Calu3 (cell line): Measurements from ENCODE around the gene OR4P4. TPM values are rescaled to one million over a fixed set of nuclear protein-coding genes. Genes with fewer than 3 reads are reported as not detected.

ENCODE experiments used
- BruUV-seq: library from RNA; stranded (reverse); fragments of 400-500 nt; replicated peaks from 2 replicates; lab custom pipeline; 2021; lab: Mats Ljungman, UMichigan
- CTCF ChIA-PET: fragments of 300-600 bp; sonication (Branson Sonifier 250); formaldehyde crosslinking; loops from one replicate; lab custom pipeline; 2022; ENCODE audit warnings: antibody characterized with exemption; lab: Charles Lee
- DNase-seq: peaks from one replicate; pipeline ENCODE4 v3.0.0; 2022
- H3K27ac Mint-ChIP-seq: one replicate; pipeline ENCODE4 v1.8.0; 2022; ENCODE audit warnings: mixed read lengths; ENCODE audit not compliant: unreplicated experiment
- H3K27me3 Mint-ChIP-seq: one replicate; pipeline ENCODE4 v1.8.0; 2022; ENCODE audit warnings: mixed read lengths; ENCODE audit not compliant: unreplicated experiment
- H3K36me3 Mint-ChIP-seq: one replicate; pipeline ENCODE4 v1.8.0; 2022; ENCODE audit warnings: mild to moderate bottlenecking, moderate library complexity, mixed read lengths; ENCODE audit not compliant: insufficient read depth, unreplicated experiment
- H3K4me1 Mint-ChIP-seq: one replicate; pipeline ENCODE4 v1.8.0; 2022; ENCODE audit warnings: mild to moderate bottlenecking, low read depth, mixed read lengths; ENCODE audit not compliant: unreplicated experiment
- H3K4me3 Mint-ChIP-seq: one replicate; pipeline ENCODE4 v1.8.0; 2022; ENCODE audit warnings: mild to moderate bottlenecking, low read depth, moderate library complexity, mixed read lengths; ENCODE audit not compliant: unreplicated experiment
- H3K9me3 Mint-ChIP-seq: one replicate; pipeline ENCODE4 v1.8.0; 2022; ENCODE audit warnings: low read depth, mixed read lengths; ENCODE audit not compliant: unreplicated experiment
- intact Hi-C: fragments of 100-400 bp; cut with micrococcal nuclease; formaldehyde crosslinking; loops from one replicate; pipeline ENCODE4 v1.10.0; 2022; ENCODE audit not compliant: unreplicated experiment
- total RNA-seq: library from RNA; stranded (reverse); gene quantifications from 2 replicates; pipeline ENCODE4 v1.2.3, GENCODE V29; 2022
- TF ChIP-seq, protein P1 (sequence below): fragments of 200-600 bp; IDR thresholded peaks from one replicate; pipeline ENCODE4 v1.8.0; 2022; ENCODE audit warnings: antibody characterized with exemption; ENCODE audit not compliant: unreplicated experiment

The OR4P4 gene
- total RNA-seq, 1 experiment from 2014 or later = not detected

DNA sequence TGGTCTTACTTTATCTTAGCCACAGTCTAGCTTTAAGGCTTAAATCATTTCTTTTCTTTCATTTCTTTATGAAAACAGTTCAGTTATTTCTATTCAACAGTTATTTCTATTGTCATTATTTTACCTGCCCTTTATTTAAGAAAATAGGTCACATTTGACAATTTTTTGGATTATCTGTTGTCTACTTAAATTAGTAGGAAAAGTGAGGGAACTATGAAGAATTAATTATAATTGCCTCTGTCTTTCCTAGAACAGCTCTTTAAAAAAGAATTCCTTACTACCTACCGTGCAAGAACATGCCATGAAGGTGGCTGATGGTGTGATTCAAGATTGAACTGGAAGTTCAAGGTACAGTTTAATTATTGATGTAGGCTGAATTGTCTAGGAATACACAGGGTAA, 27.0 kb downstream of the OR4P4 start, which contains the start of gene OR4C6:
OR4C6 (plus strand) TSS at position 301 of the 400 bp plus-strand sequence. CDS start 2,966 bp downstream, outside the sequence.
- CTCF ChIA-PET = no interaction called here
- Mint-ChIP-seq H3K4me3 (no peak within 1 kb of the TSS), H3K9me3 (peaks cover 9% of the 10 kb centered on the region), H3K27ac (no peak within 1 kb of the TSS), H3K4me1 (peaks cover 10% of the 10 kb centered on the region), H3K27me3 (no peaks in the 10 kb centered on the region), H3K36me3 (no peaks in the 10 kb centered on the region)
- TF ChIP-seq, protein P1, sequence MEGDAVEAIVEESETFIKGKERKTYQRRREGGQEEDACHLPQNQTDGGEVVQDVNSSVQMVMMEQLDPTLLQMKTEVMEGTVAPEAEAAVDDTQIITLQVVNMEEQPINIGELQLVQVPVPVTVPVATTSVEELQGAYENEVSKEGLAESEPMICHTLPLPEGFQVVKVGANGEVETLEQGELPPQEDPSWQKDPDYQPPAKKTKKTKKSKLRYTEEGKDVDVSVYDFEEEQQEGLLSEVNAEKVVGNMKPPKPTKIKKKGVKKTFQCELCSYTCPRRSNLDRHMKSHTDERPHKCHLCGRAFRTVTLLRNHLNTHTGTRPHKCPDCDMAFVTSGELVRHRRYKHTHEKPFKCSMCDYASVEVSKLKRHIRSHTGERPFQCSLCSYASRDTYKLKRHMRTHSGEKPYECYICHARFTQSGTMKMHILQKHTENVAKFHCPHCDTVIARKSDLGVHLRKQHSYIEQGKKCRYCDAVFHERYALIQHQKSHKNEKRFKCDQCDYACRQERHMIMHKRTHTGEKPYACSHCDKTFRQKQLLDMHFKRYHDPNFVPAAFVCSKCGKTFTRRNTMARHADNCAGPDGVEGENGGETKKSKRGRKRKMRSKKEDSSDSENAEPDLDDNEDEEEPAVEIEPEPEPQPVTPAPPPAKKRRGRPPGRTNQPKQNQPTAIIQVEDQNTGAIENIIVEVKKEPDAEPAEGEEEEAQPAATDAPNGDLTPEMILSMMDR = no peak
- BruUV-seq = no TSS peak
- intact Hi-C loops = no loop called here
- DNase-seq = no peak

DNA sequence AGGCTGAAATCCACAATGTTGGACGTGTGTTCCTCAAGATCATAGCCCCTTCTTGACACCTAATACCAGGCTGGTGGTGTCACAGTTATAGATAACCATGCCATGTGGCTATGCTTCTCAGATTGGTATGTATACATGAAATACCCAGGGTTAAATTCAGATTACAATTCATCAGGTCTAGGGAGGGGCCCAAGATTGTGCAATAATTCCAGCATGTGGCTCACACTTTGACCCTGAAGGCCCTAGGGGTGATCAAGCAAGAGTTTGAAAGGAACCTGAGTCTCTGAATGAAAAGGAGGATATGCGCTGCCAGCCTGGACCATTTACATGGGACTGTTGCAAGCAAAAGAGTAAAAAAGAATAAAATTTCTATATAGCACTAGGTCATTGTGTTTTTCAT, 34.5 kb downstream of the OR4P4 start:
- intact Hi-C loops = no loop called here
- DNase-seq = no peak
- Mint-ChIP-seq H3K9me3 (peaks cover 3% of the 10 kb centered on the region), H3K27ac (no peak overlapping the region), H3K4me3 (no peak overlapping the region), H3K27me3 (no peaks in the 10 kb centered on the region), H3K36me3 (no peaks in the 10 kb centered on the region), H3K4me1 (no peaks in the 10 kb centered on the region)
- CTCF ChIA-PET = no interaction called here
- BruUV-seq = no TSS peak
- TF ChIP-seq, protein P1 = no peak

DNA sequence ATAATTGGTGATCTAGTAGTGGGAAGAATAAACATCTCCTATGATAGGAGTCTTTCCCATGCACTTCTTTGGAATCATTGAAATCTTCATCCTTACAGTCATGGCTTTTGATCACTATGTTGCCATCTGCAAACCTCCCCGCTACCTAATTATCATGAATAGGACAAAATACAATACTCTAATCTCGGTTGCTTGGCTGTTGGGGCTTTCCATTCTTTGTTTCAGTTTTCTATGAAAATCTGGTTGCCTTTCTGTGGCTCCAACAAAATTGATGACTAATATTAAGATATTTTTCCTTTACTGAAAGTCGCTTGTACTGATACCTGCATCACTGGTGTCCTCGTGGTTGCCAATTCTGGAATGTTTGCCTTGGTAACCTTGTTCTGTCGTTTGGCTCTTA, 38.9 kb downstream of the OR4P4 start:
- intact Hi-C loops = no loop called here
- CTCF ChIA-PET = interaction anchor here (0.6 kb wide), 1 partner anchor 200 kb away, joined by 7 read pairs; no protein-coding TSS in a partner anchor
- H3K27ac Mint-ChIP-seq = no peak overlapping the region
- no peak overlapping the region for H3K4me3 Mint-ChIP-seq
- no TSS peak for BruUV-seq
- no peaks in the 10 kb centered on the region for H3K27me3 Mint-ChIP-seq
- no peaks in the 10 kb centered on the region for H3K4me1 Mint-ChIP-seq
- no peaks in the 10 kb centered on the region for H3K36me3 Mint-ChIP-seq
- H3K9me3 Mint-ChIP-seq = no peaks in the 10 kb centered on the region
- TF ChIP-seq, protein P1 = no peak
- no peak for DNase-seq

Other genes starting within 250 kb of the OR4P4 start
- gene OR4C15, start 80.6 kb upstream of the OR4P4 start, total RNA-seq = not detected in 2 replicates
- not detected in 2 replicates for gene OR4C16, start 63.0 kb upstream of the OR4P4 start, total RNA-seq
- gene OR4C11, start 27.5 kb upstream of the OR4P4 start, total RNA-seq = not detected in 2 replicates
- gene OR4S2, start 13.2 kb downstream of the OR4P4 start, total RNA-seq = not detected in 2 replicates
- 0.47 and 0.95 TPM in 2 replicates for gene OR4C6, start 27.1 kb downstream of the OR4P4 start, total RNA-seq
- gene OR5D13, start 138.3 kb downstream of the OR4P4 start, total RNA-seq = not detected in 2 replicates
- gene OR5D14, start 160.4 kb downstream of the OR4P4 start, total RNA-seq = not detected in 2 replicates
- gene OR5L1, start 176.3 kb downstream of the OR4P4 start, total RNA-seq = not detected in 2 replicates
- gene OR5D18, start 184.5 kb downstream of the OR4P4 start, total RNA-seq = not detected in 2 replicates
- not detected in 2 replicates for gene OR5L2, start 192.1 kb downstream of the OR4P4 start, total RNA-seq
- gene OR5D16, start 203.6 kb downstream of the OR4P4 start, total RNA-seq = not detected in 2 replicates
- gene TRIM51, start 248.2 kb downstream of the OR4P4 start, total RNA-seq = not detected in 2 replicates